ENCODE results near the gene TTLL6. TPM values are rescaled to one million over a fixed set of nuclear protein-coding genes. Genes with fewer than 3 reads are reported as not detected.

The TTLL6 gene
- total and polyA plus RNA-seq, 2 of the 4 experiments (the other 2 are of a cell fraction) = not detected

GRCh38 chr17:48850792-48851323 is 33.8 kb upstream of the TTLL6 start:
- no TSS peak for BruUV-seq (replicated peaks)
- ChIA-PET CTCF (no interaction called here), POLR2A (ENCODE audit: unreplicated experiment) (no interaction called here)
- H4K5ac ChIP-seq (ENCODE audit: low read depth, low read length) = no peak overlapping the region
- no peaks in the 10 kb centered on the region for H4K20me1 ChIP-seq (ENCODE audit: insufficient read depth, low read length)
- no peak overlapping the region for H3K4me3 ChIP-seq (ENCODE audit: insufficient read depth, low read depth, low read length)
- H3K27ac ChIP-seq (ENCODE audit: insufficient read depth, low read length) = no peak overlapping the region
- H3K79me1 ChIP-seq (ENCODE audit: low read depth in 1 of 2, low read length in 2 of 2) = peaks cover under 1 to 7% of the 10 kb centered on the region in 2 experiments; a peak in 2 of 4 replicates
- no peak overlapping the region for H2BK120ac ChIP-seq (ENCODE audit: low read depth, low read length)
- in situ Hi-C loops (cut with MboI; ENCODE audit: low sequenced_read_pairs) (no loop called here), dilution Hi-C loops (cut with HindIII; ENCODE audit: low sequenced_read_pairs, unreplicated experiment) (no loop called here), intact Hi-C loops (cut with micrococcal nuclease) (no loop called here)
- H2AK5ac ChIP-seq (ENCODE audit: low read depth, low read length) = no peak overlapping the region
- H3K56ac ChIP-seq (ENCODE audit: extremely low read depth, insufficient read depth, low read length) = no peak overlapping the region
- no peaks in the 10 kb centered on the region for H3K4me1 ChIP-seq (ENCODE audit: control insufficient read depth, insufficient read depth, low read length)
- no CpG with 5 or more reads among the region's 4 CpGs for WGBS, 2 experiments (ENCODE audit: extremely low coverage in 2 of 2, insufficient read length in 1 of 2)
- no peaks in the 10 kb centered on the region for H3K9me3 ChIP-seq (ENCODE audit: control insufficient read depth, insufficient read depth, low read length)
- H4K8ac ChIP-seq (ENCODE audit: low read depth in 2 of 2, low read length in 2 of 2) = no peak overlapping the region
- no peak overlapping the region for H3K14ac ChIP-seq (replicated peaks; ENCODE audit: low read depth, low read length)
- ATAC-seq (ENCODE audit: low read depth) (no peak), DNase-seq (no peak)
- peaks cover 29% of the 10 kb centered on the region for H3K36me3 ChIP-seq (ENCODE audit: control insufficient read depth, insufficient read depth, low read length)
- no peak overlapping the region for H2AFZ ChIP-seq (replicated peaks; ENCODE audit: low read length, poor library complexity)
- H2BK5ac ChIP-seq (ENCODE audit: low read depth, low read length, poor library complexity, severe bottlenecking) = no peak overlapping the region
- no peak overlapping the region for H2AK9ac ChIP-seq (replicated peaks; ENCODE audit: low read depth, low read length, poor library complexity)
- H4K91ac ChIP-seq (ENCODE audit: insufficient read depth, low read depth, low read length) = no peak overlapping the region
- H3K23ac ChIP-seq (ENCODE audit: low read depth, low read length) = no peak overlapping the region
- no peak overlapping the region for H2BK20ac ChIP-seq (ENCODE audit: low read depth, low read length)
- H3K18ac ChIP-seq (ENCODE audit: low read depth, low read length) = no peak overlapping the region
- H3K27me3 ChIP-seq (ENCODE audit: control insufficient read depth, insufficient read depth, low read length) = no peaks in the 10 kb centered on the region
- no peak overlapping the region for H3K9ac ChIP-seq (ENCODE audit: low read depth, low read length)
- H2BK15ac ChIP-seq (ENCODE audit: low read depth, low read length) = no peak overlapping the region
- TF ChIP-seq CEBPB (IDR thresholded peaks at IDR 0.05; ENCODE audit: low read depth, low read length) = no peak
- no peak overlapping the region for H3K4ac ChIP-seq (ENCODE audit: low read depth, low read length)
- no peaks in the 10 kb centered on the region for H3K9me1 ChIP-seq (ENCODE audit: insufficient read depth, low read length)
- no peak overlapping the region for H3K4me2 ChIP-seq (ENCODE audit: low read depth, low read length)
